GM18870 (cell line): ENCODE measurements around the gene CERK.
A peak's percentile ranks its signal among the peaks of the same experiment; 100 is the strongest.

Experiments used
- ATAC-seq: cut with Tn5 transposase; IDR thresholded peaks from one replicate; pipeline ENCODE4 v1.9.1; 2021; ENCODE audit warnings: moderate library complexity; ENCODE audit not compliant: unreplicated experiment

CERK gene

GRCh38 chr22:46764779-46765485, 26.9 kb upstream of the CERK start:
- ATAC-seq: no peak

DNA sequence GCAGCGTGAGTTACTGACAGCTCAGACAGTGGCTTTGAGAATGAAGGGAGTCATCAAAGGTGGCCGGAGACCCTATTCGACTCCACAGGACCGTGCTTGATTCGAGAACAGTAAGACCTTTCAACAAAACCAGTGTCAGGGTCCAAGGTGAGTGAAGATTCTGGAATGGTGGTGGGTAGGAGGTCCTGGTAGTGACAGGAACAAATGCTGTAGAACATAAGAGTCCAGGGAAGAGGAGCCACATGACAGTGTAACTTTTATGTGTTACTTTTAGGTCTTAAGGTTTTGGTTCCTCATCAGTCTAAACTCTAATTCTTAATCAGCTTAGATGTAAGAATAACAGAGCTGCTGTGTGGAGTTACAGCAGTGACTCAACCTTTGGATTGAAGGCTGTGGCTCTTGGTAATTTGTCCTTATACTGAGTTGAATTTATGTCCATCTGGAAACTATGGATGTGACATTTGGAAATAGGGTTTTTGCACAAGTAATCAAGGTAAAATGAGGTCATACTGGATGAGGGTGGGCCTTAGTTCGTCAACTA, 26.2 kb upstream of the CERK start:
- ATAC-seq: no peak

- ATAC-seq: peak; percentile 44
Observed at GRCh38 chr22:46763051-46763705, 25.1 kb upstream of the CERK start.

- peak; percentile 49 for ATAC-seq
Observed at GRCh38 chr22:46762238-46763050, 24.4 kb upstream of the CERK start, which contains the start of gene TBC1D22A. Gene TBC1D22A (plus strand): TSS chr22:46762650. CDS start chr22:46762787, 137 bp downstream.

- no peak for ATAC-seq
Observed at GRCh38 chr22:46761539-46762237, 23.6 kb upstream of the CERK start.

- ATAC-seq: no peak
Observed at GRCh38 chr22:46761017-46761416, 23.0 kb upstream of the CERK start.

DNA sequence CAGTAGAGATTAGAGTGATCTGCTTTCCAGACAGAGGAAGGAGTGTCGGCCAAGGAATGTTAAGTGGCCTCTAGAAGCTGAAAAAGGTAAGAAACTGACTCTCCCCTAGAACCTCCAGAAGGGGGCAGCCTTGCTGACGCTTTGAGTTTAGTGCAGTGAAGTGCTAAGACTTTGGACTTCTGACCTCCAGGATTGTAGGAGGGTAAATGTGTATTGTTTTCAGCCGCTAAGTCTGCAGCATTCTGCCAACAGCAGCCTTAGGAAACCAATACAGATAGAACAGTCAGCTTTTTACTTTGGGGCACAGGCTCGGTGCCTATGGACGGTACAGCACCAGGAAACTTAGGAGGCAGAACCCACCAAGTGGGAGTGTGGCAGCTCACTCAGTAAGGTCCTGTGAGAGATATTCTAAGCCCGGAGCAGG, 20.8 kb upstream of the CERK start:
- ATAC-seq: no peak

GRCh38 chr22:46758121-46758520, 20.1 kb upstream of the CERK start:
- ATAC-seq: no peak

DNA sequence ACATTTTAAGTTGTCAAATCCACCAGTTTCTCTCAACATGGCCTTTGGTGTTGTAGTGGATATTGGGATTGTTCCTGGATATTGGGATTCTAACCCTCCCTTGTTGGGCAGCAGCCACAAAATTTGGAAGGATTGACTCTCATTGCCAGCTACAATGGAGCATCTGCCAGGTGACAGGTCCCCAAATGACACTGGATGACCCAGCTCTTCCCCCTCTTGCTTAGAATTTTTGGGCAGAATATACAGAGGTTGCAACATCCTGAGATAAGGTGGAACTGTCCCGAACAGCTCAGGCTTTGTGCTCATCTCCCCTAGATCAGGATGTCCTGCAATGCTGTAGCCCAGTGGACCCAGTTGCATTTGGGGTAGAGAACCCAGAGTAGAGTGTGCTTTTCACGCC, 19.1 kb upstream of the CERK start:
- no peak for ATAC-seq

DNA sequence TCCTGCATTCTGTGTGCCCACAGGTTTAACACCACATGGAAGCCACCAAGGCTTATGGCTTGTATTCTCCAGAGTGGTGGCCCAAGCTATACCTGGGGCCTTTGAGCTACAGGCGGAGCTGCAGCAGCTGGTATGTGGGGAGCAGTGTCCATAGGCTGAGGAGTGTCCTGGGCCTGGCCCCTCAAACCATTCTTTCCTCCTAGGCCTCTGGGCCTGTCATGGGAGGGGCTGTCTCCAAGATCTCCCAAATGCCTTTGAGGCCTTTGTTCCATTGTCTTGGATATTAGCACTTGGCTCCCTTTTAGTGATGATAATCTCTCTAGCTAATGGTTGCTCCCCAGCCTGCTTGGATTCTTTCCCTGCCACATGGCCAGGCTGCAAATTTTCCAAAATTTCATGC, 18.0 kb upstream of the CERK start:
- no peak for ATAC-seq

DNA sequence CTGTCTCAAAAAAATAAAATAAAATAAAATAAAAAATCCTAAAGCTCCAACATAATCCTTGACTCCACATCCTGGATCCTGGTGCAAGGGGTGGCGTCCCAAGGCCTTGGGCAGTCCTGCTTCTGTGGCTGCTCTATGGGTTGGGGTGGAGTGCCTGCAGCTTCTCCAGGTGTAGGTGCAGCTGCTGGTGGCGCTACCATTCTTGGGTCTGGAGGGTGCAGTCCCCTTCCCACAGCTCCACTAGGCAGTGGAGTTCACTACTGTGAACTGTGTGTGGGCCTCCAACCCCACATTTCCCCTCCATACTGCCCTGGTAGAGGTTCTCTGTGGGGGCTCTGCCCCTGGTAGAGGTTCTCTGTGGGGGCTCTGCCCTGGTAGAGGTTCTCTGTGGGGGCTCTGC, 17.5 kb upstream of the CERK start:
- ATAC-seq: no peak

DNA sequence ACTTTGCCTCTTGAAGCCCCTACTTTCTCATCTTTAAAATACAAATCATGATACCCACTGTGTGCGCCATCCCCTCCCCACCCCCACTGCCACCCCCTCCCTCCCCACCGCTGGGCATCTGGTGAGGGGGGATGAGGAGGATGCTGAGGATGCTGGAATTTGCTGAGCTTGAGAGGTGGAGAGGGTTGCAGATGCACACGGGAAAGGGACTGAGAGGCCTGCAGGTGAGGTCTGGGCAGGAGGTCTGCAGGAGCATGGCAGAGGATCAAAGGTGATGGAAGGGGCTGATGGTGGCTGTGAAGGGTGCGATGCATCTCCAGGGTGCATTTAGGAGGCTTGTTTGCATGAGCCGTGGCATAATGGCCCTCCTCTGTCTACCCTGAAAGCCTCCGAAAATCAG, 16.8 kb upstream of the CERK start:
- no peak for ATAC-seq

GRCh38 chr22:46754110-46754799, 16.2 kb upstream of the CERK start:
- ATAC-seq: no peak

DNA sequence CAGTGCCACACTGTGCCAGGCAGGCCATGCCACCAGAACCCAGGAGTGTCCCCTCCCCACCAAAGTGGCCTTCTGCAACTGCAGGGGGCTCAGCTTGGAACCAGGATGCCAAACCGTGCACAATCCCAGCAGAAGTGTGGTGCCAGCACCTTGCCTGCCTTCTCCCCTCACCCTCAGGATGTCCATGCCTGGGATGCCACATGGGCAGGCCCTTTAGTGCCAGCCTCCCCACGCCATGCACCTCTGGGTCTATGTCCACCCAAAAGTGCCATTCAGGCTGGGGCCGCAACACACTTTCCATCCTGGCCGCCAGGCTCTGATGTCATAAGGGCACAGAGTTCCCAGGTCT, 15.7 kb upstream of the CERK start:
- ATAC-seq: no peak

- ATAC-seq: no peak
Observed at GRCh38 chr22:46753360-46753759, 15.3 kb upstream of the CERK start.

GRCh38 chr22:46752988-46753310, 14.9 kb upstream of the CERK start:
- ATAC-seq: no peak

GRCh38 chr22:46752286-46752987, 14.4 kb upstream of the CERK start:
- ATAC-seq: no peak

DNA sequence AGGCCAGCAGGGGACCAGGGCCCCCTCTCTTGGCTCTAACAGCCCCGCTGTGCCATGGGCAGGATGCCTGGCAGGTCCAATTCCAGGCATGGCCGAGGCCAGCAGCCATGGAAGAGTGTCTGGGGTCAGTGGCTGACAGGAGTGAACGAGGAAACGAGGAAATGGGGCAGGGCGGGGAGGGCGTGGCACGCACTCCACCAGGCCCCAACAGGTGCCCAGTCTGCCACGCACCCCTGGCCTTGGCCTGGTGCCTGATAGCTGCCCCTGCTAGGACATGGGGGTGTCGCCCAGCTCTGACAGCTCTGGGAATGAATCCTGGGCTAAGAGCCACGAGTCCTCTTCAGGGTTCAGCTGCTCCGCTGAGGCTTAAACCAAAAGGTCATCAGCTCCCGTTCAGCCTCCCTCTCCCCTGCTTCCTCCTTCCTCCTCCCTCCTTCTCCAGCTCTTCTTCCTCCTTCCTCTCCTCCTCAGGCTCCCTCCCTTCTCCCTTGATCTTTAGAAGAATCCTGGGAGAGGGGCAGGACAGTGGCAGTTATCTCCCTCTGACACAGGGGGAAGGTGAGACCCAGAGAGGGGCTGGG, 12.9 kb upstream of the CERK start:
- ATAC-seq: no peak

GRCh38 chr22:46750530-46750800, 12.4 kb upstream of the CERK start:
- no peak for ATAC-seq
